Breast epithelium (tissue), 4 donors: ENCODE results near the gene EVA1B. TPM values are rescaled to one million over a fixed set of nuclear protein-coding genes. Genes with fewer than 3 reads are reported as not detected.
A peak's percentile ranks its signal among the peaks of the same experiment; 100 is the strongest.

Source experiments
- DNase-seq, 2 donors: peaks; one replicate each; pipeline ENCODE4 v3.0.0-alpha.2; 2019; ENCODE audit warnings: low spot score in 2 of 2
- H3K27ac ChIP-seq, 2 donors: fragments of 200-600 bp; sonication (generic) in 1 of 2; one replicate each; pipeline ENCODE4 v1.5.1; 2016 to 2019; ENCODE audit warnings: mild to moderate bottlenecking in 1 of 2
- H3K27me3 ChIP-seq, 2 donors: fragments of 200-600 bp; sonication (generic) in 1 of 2; one replicate each; pipeline versions ENCODE4 v1.5.1 to v1.6.0; 2017 to 2019; ENCODE audit warnings: control low read depth in 1 of 2, mild to moderate bottlenecking in 1 of 2
- H3K36me3 ChIP-seq: fragments of 200-600 bp; one replicate; pipeline ENCODE4 v1.5.1; 2019
- H3K4me1 ChIP-seq, 2 donors: fragments of 200-600 bp; sonication (generic); one replicate each; pipeline ENCODE4 v1.5.1; 2016 to 2019; ENCODE audit warnings: control low read depth in 1 of 2
- H3K4me3 ChIP-seq, 3 donors: fragments of 200-600 bp; sonication (generic); 1 replicate in 2 of 3; 2 replicates in 1 of 3; pipeline ENCODE4 v1.5.1; 2016 to 2019; ENCODE audit warnings: mild to moderate bottlenecking in 3 of 3, moderate library complexity in 2 of 3
- H3K9me3 ChIP-seq, 2 donors: fragments of 200-600 bp; sonication (generic) in 1 of 2; one replicate each; pipeline ENCODE4 v1.5.1; 2016 to 2019; ENCODE audit warnings: control low read depth in 1 of 2
- POLR2A ChIP-seq: fragments of 450-650 bp; IDR thresholded peaks from one replicate; pipeline ENCODE4 v1.6.1; 2016; ENCODE audit warnings: antibody characterized with exemption, mild to moderate bottlenecking, moderate library complexity
- POLR2AphosphoS5 ChIP-seq, 3 donors: sonication (generic); formaldehyde crosslinking; IDR thresholded peaks; one replicate each; pipeline ENCODE4 v1.6.1; 2017; ENCODE audit warnings: antibody characterized with exemption in 3 of 3
- intact Hi-C: fragments of 100-400 bp; cut with DNase I; formaldehyde crosslinking; loops from one replicate; pipeline ENCODE4 v1.15.1; 2023; ENCODE audit warnings: low total_unique reads
- total RNA-seq, 3 donors: library from RNA; depleted of rRNA; stranded (reverse); fragments of >200 nt; gene quantifications; one replicate each; pipeline ENCODE4 v1.1.0, GENCODE V29; 2016
- TF ChIP-seq, protein P1 (sequence below), 3 donors: fragments of 450-650 bp; IDR thresholded peaks; one replicate each; pipeline ENCODE4 v1.5.1; 2016 to 2017; ENCODE audit warnings: antibody characterized with exemption in 3 of 3, mild to moderate bottlenecking in 3 of 3, moderate library complexity in 3 of 3

The EVA1B gene
- total RNA-seq, 3 donors from 2014 or later, result 62.1 to 129 (median 118) TPM

DNA sequence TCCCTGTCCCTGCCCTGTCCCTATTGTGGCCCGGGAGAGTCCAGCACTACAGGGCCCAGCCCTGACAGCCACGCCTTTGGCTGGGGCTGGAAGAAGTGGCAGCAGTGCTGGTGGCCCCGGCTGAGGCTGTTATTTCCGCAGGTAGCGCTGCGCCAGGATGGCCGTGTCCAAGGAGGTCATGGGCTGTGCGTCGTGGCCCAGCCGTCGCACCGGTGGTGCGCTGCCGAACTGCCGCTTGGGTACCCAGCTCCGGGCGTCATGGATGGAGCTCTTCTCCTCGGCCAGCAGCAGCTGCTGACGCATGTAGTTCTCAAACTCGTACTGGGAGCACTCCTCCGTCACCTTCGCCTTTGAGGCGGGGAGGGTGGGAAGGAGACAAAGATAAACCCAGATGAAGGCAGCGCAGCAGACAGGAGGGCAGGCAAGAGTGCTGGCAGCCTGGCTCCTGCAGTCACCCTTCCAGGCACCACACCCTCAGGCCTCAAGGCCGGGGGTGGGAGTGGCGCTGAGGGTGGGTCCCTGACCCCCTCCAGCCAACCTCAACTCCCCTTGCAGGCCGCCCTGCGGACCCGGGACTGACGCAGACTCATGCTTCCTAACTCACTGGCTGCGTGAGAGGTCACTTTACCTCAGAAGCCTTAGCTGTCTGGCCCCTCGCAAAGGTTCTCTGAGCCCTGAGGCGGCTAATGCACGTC lies 18.3 kb upstream of the EVA1B start:
- H3K9me3 ChIP-seq, result no peaks in the 10 kb centered on the region
- H3K36me3 ChIP-seq, result no peaks in the 10 kb centered on the region
- H3K4me3 ChIP-seq, result no peak overlapping the region
- no peaks in the 10 kb centered on the region for H3K4me1 ChIP-seq
- no peak overlapping the region for H3K27ac ChIP-seq
- no peak for DNase-seq
- H3K27me3 ChIP-seq, result no peaks in the 10 kb centered on the region
- no peak for TF ChIP-seq POLR2AphosphoS5 (IDR thresholded peaks at IDR 0.05)
- TF ChIP-seq POLR2A, result no peak
- TF ChIP-seq, protein P1, sequence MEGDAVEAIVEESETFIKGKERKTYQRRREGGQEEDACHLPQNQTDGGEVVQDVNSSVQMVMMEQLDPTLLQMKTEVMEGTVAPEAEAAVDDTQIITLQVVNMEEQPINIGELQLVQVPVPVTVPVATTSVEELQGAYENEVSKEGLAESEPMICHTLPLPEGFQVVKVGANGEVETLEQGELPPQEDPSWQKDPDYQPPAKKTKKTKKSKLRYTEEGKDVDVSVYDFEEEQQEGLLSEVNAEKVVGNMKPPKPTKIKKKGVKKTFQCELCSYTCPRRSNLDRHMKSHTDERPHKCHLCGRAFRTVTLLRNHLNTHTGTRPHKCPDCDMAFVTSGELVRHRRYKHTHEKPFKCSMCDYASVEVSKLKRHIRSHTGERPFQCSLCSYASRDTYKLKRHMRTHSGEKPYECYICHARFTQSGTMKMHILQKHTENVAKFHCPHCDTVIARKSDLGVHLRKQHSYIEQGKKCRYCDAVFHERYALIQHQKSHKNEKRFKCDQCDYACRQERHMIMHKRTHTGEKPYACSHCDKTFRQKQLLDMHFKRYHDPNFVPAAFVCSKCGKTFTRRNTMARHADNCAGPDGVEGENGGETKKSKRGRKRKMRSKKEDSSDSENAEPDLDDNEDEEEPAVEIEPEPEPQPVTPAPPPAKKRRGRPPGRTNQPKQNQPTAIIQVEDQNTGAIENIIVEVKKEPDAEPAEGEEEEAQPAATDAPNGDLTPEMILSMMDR (IDR thresholded peaks at IDR 0.05), result no peak
- intact Hi-C loops, result no loop called here

DNA sequence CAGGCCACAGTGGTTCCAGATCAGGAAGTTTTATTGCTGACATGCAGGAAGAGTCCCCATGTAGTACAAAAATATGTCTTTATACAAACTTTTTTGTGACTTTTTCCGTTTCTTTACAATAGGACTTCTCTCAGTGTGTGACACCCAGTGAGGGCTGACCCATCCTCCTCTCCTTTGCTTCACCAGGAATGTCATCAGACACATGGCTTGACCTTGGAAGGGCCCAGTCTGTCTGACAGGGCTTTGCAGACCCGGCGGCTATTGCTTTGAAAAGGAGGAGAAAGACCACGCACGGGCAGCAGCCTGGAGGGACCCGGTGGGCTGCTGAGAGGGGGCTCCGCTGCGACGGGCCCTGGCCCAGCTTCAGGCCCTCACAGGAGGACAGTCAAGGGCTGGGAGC lies 16.2 kb upstream of the EVA1B start:
- H3K27ac ChIP-seq, result no peak overlapping the region
- H3K4me1 ChIP-seq, result no peaks in the 10 kb centered on the region
- no peak for DNase-seq
- intact Hi-C loops, result no loop called here
- TF ChIP-seq POLR2AphosphoS5 (IDR thresholded peaks at IDR 0.05) (no peak), POLR2A (no peak)
- TF ChIP-seq, protein P1 (IDR thresholded peaks at IDR 0.05), result no peak
- H3K9me3 ChIP-seq, result no peaks in the 10 kb centered on the region
- H3K27me3 ChIP-seq, result no peaks in the 10 kb centered on the region
- H3K36me3 ChIP-seq, result no peaks in the 10 kb centered on the region
- H3K4me3 ChIP-seq, result no peak overlapping the region

DNA sequence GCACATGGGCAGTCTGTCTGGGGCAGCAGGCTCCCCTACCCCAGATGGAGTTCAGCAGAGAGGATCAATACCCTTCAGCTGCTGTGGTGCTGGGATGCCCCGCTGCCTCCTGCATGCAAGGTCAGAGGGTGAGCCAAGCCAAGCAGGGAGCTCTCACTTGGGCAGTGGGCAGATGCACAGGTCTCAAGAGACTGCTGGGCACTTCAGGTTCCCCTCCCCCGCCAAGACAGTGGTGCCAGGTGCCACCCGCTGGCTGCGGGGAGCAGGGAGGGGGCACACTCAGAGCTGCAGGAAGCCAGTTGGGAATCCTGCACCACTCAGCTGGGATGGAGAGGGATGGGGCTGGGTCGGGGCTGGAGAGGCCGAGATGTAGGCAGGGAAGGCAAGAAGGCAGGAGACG lies 15.8 kb upstream of the EVA1B start:
- intact Hi-C loops, result no loop called here
- no peak for TF ChIP-seq POLR2AphosphoS5 (IDR thresholded peaks at IDR 0.05)
- TF ChIP-seq, protein P1 (IDR thresholded peaks at IDR 0.05), result no peak
- TF ChIP-seq POLR2A, result no peak

DNA sequence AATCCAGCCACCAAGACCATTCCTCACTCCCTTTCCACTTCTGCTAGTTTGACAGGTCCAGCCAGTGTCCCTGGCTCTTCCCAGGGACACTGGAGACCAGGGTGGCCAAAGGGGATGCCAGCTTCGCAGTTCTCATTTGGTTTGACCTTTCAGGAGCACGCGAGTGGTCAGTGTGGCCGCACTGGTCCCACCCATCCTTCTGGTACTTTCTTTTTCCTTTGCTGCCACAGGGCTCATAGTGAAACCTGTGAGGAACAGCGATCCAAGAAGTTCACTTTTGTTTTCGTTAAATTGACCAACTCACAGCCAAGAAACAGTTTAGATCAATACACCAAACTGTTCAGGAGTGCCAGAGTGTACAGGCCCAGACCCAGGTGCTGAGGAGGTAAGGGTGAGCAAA lies 14.4 kb upstream of the EVA1B start:
- no peak for DNase-seq

More for the DNA sequence above, 15.8 kb upstream of the EVA1B start:
- no peak for DNase-seq
- no peaks in the 10 kb centered on the region for H3K27me3 ChIP-seq
- H3K4me3 ChIP-seq, result no peak overlapping the region
- H3K27ac ChIP-seq, result no peak overlapping the region
- H3K4me1 ChIP-seq, result no peaks in the 10 kb centered on the region
- H3K9me3 ChIP-seq, result no peaks in the 10 kb centered on the region
- no peaks in the 10 kb centered on the region for H3K36me3 ChIP-seq

DNA sequence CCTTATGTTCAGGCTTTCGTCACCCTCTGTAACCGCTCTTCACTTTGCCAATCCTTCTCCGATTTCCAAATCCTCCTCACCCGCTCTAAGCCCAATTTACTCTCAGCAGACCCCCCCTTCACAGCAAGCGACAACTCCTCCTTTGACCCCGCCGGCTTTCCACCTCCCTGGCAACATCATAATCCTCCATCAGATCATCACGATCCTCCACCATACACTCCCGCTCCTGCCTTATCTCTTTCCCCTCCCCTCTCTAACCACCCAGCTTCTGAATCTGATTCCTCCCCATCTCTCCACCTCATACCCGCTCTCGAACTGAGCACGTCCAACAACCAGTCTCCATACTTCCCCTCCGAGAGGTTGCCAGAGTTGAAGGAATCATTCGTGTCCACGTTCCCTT lies 7.5 kb upstream of the EVA1B start:
- intact Hi-C loops, result no loop called here
- DNase-seq, result no peak
- Histone ChIP-seq H3K27ac (peak overlapping the region in 1 of 2 donors; percentile 38), H3K36me3 (no peaks in the 10 kb centered on the region), H3K4me3 (peak overlapping the region in 2 of 3 donors; percentile 23 to 49), H3K9me3 (no peaks in the 10 kb centered on the region), H3K4me1 (no peaks in the 10 kb centered on the region), H3K27me3 (no peaks in the 10 kb centered on the region)
- TF ChIP-seq POLR2AphosphoS5 (IDR thresholded peaks at IDR 0.05), result no peak
- TF ChIP-seq, protein P1 (IDR thresholded peaks at IDR 0.05), result no peak
- no peak for TF ChIP-seq POLR2A

More for the DNA sequence above, 14.4 kb upstream of the EVA1B start:
- H3K27me3 ChIP-seq, result no peaks in the 10 kb centered on the region
- no peaks in the 10 kb centered on the region for H3K9me3 ChIP-seq
- H3K4me1 ChIP-seq, result no peaks in the 10 kb centered on the region
- no peak overlapping the region for H3K27ac ChIP-seq
- H3K4me3 ChIP-seq, result no peak overlapping the region
- TF ChIP-seq POLR2AphosphoS5 (IDR thresholded peaks at IDR 0.05), result no peak
- intact Hi-C loops, result no loop called here
- no peaks in the 10 kb centered on the region for H3K36me3 ChIP-seq
